ENCODE data around the gene OR2D2.

- TF ChIP-seq EP300 (IDR thresholded peaks at IDR 0.05) (no peak), CTCF (IDR thresholded peaks at IDR 0.05) (no peak), POLR2A (IDR thresholded peaks at IDR 0.05) (no peak)
Observed at GRCh38 chr11:6844356-6844755, 47.9 kb downstream of the OR2D2 start.

Data from tibial nerve (tissue), 4 donors.